Neural cell (in vitro differentiated cells): ENCODE data around the gene A2ML1. TPM values are rescaled to one million over a fixed set of nuclear protein-coding genes. Genes with fewer than 3 reads are reported as not detected.

Source experiments
- H2AFZ ChIP-seq: fragments of 200-600, 300-800 bp; sonication (generic), shearing (Covaris generic); 2 replicates; pipeline ENCODE4 v1.6.0; 2014; ENCODE audit warnings: low read depth, mild to moderate bottlenecking, antibody characterized with exemption, low read length, moderate library complexity
- H3F3A ChIP-seq: fragments of 200-600 bp; shearing (Covaris generic); 2 replicates; pipeline ENCODE4 v1.6.1; 2016; ENCODE audit warnings: mild to moderate bottlenecking, moderate library complexity, mixed read lengths, antibody characterized with exemption, low read length; ENCODE audit not compliant: insufficient read depth, poor library complexity, severe bottlenecking
- H3K27ac ChIP-seq: fragments of 200-600, 300-800 bp; sonication (generic), shearing (Covaris generic); 2 replicates; pipeline ENCODE4 v1.5.1; 2014; ENCODE audit warnings: mild to moderate bottlenecking, low read length, moderate library complexity
- H3K27me3 ChIP-seq: fragments of 300-800, 200-600 bp; sonication (generic), shearing (Covaris generic); 2 replicates; pipeline ENCODE4 v1.6.0; 2014; ENCODE audit warnings: mild to moderate bottlenecking, low read depth, low read length, moderate library complexity; ENCODE audit not compliant: insufficient read depth
- H3K36me3 ChIP-seq: fragments of 300-800, 200-600 bp; sonication (generic), shearing (Covaris generic); 2 replicates; pipeline ENCODE4 v1.5.1; 2014; ENCODE audit warnings: mild to moderate bottlenecking, antibody characterized with exemption, low read length, moderate library complexity; ENCODE audit not compliant: insufficient read depth
- H3K4me2 ChIP-seq: fragments of 300-800, 200-600 bp; sonication (generic), shearing (Covaris generic); 2 replicates; pipeline ENCODE4 v1.6.0; 2014; ENCODE audit warnings: mild to moderate bottlenecking, low read length
- H3K4me3 ChIP-seq: fragments of 300-800, 200-600 bp; sonication (generic), shearing (Covaris generic); 2 replicates; pipeline ENCODE4 v1.5.1; 2014; ENCODE audit warnings: mild to moderate bottlenecking, low read length, moderate library complexity
- H3K79me2 ChIP-seq: fragments of 200-600 bp; shearing (Covaris generic); replicated peaks from 2 replicates; pipeline ENCODE4 v1.6.0; 2014; ENCODE audit warnings: mild to moderate bottlenecking, low read length, moderate library complexity; ENCODE audit not compliant: insufficient read depth
- H3K9ac ChIP-seq: fragments of 300-800, 200-600 bp; sonication (generic), shearing (Covaris generic); 2 replicates; pipeline ENCODE4 v1.6.1; 2016; ENCODE audit warnings: mild to moderate bottlenecking, low read length, mixed read lengths
- H3K9me2 ChIP-seq: fragments of 200-600 bp; shearing (Covaris generic); 2 replicates; pipeline ENCODE4 v1.6.1; 2016; ENCODE audit warnings: mild to moderate bottlenecking, low read length, mixed read lengths; ENCODE audit not compliant: insufficient read depth
- H3K9me3 ChIP-seq: fragments of 200-600, 300-800 bp; sonication (generic), shearing (Covaris generic); 2 replicates; pipeline ENCODE4 v1.6.1; 2016; ENCODE audit warnings: mild to moderate bottlenecking, mixed run types, low read length, moderate library complexity, mixed read lengths
- H4K20me1 ChIP-seq: fragments of 200-600 bp; shearing (Covaris generic); 2 replicates; pipeline ENCODE4 v1.6.1; 2016; ENCODE audit warnings: mild to moderate bottlenecking, mixed run types; ENCODE audit not compliant: insufficient read depth
- CTCF ChIP-seq: fragments of 450-650 bp; IDR thresholded peaks from 2 replicates; pipeline ENCODE4 v1.5.1; 2014; ENCODE audit warnings: antibody characterized with exemption, mild to moderate bottlenecking, moderate library complexity; ENCODE audit not compliant: poor library complexity, severe bottlenecking
- EP300 ChIP-seq: fragments of 450-650 bp; conservative IDR thresholded peaks from 2 replicates; pipeline ENCODE4 v1.6.1; 2014; ENCODE audit warnings: antibody characterized with exemption, mild to moderate bottlenecking, moderate library complexity; ENCODE audit not compliant: poor library complexity, severe bottlenecking
- EZH2 ChIP-seq: fragments of 200-600, 300-800 bp; shearing (Covaris generic), sonication (generic); IDR thresholded peaks from 2 replicates; pipeline ENCODE4 v1.6.1; 2014; ENCODE audit warnings: antibody characterized with exemption, low read length, borderline replicate concordance, mild to moderate bottlenecking; ENCODE audit not compliant: insufficient read depth, poor library complexity, severe bottlenecking
- MXI1 ChIP-seq: fragments of 450-650 bp; conservative IDR thresholded peaks from 2 replicates; pipeline ENCODE4 v1.6.1; 2014; ENCODE audit warnings: antibody characterized with exemption, mild to moderate bottlenecking; ENCODE audit not compliant: poor library complexity, severe bottlenecking
- POLR2AphosphoS5 ChIP-seq: IDR thresholded peaks from 2 replicates; pipeline ENCODE4 v1.6.1; 2012
- RAD21 ChIP-seq: fragments of 450-650 bp; conservative IDR thresholded peaks from 2 replicates; pipeline ENCODE4 v1.6.1; 2014; ENCODE audit warnings: antibody characterized with exemption, mild to moderate bottlenecking, moderate library complexity
- REST ChIP-seq: IDR thresholded peaks from 2 replicates; pipeline ENCODE4 v1.6.1; 2012; ENCODE audit warnings: borderline replicate concordance
- SMC3 ChIP-seq: fragments of 450-650 bp; conservative IDR thresholded peaks from 2 replicates; pipeline ENCODE4 v1.6.1; 2014; ENCODE audit warnings: antibody characterized with exemption, mild to moderate bottlenecking, moderate library complexity; ENCODE audit not compliant: poor library complexity
- TAF1 ChIP-seq: IDR thresholded peaks from 2 replicates; pipeline ENCODE4 v1.6.1; 2012; ENCODE audit warnings: low read depth
- polyA plus RNA-seq: library from polyadenylated mRNA; depleted of rRNA; stranded (reverse); fragments of >200 nt; gene quantifications from 2 replicates; pipeline ENCODE4 v1.2.3, GENCODE V29; 2014

A2ML1 gene
- polyA plus RNA-seq, 1 donor from 2014 or later = not detected

GRCh38 chr12:8840938-8841633 lies 18.7 kb downstream of the A2ML1 start:
- H3K36me3 ChIP-seq = no peaks in the 10 kb centered on the region
- H3K79me2 ChIP-seq = no peaks in the 10 kb centered on the region
- no peak overlapping the region for H3K9ac ChIP-seq
- H3K4me2 ChIP-seq = no peak overlapping the region
- H3K27ac ChIP-seq = no peak overlapping the region
- H3K4me3 ChIP-seq = no peak overlapping the region
- no peaks in the 10 kb centered on the region for H3K27me3 ChIP-seq
- no peaks in the 10 kb centered on the region for H3F3A ChIP-seq
- no peak overlapping the region for H2AFZ ChIP-seq
- TF ChIP-seq RAD21 (no peak), SMC3 (no peak), TAF1 (no peak), CTCF (no peak), REST (no peak), POLR2AphosphoS5 (no peak)
- no peaks in the 10 kb centered on the region for H3K9me2 ChIP-seq
- no peaks in the 10 kb centered on the region for H3K9me3 ChIP-seq
- no peaks in the 10 kb centered on the region for H4K20me1 ChIP-seq

- Histone ChIP-seq H3K9me2 (no peaks in the 10 kb centered on the region), H2AFZ (no peak overlapping the region), H3K9ac (no peak overlapping the region)
Measured at GRCh38 chr12:8841778-8842177, 19.4 kb downstream of the A2ML1 start.

More at GRCh38 chr12:8841778-8842177, 19.4 kb downstream of the A2ML1 start:
- H3K27me3 ChIP-seq = no peaks in the 10 kb centered on the region
- no peak overlapping the region for H3K4me2 ChIP-seq
- TF ChIP-seq EZH2 (no peak), TAF1 (no peak), SMC3 (no peak), MXI1 (no peak), EP300 (no peak), REST (no peak), CTCF (no peak), POLR2AphosphoS5 (no peak), RAD21 (no peak)
- no peaks in the 10 kb centered on the region for H3F3A ChIP-seq
- H3K27ac ChIP-seq = no peak overlapping the region
- H3K79me2 ChIP-seq = no peaks in the 10 kb centered on the region
- no peaks in the 10 kb centered on the region for H4K20me1 ChIP-seq
- no peaks in the 10 kb centered on the region for H3K36me3 ChIP-seq
- H3K9me3 ChIP-seq = no peaks in the 10 kb centered on the region
- H3K4me3 ChIP-seq = no peak overlapping the region
